T-helper 22 cell (primary cell): ENCODE data around the gene STRA6.

Source experiments
- DNase-seq: peaks from one replicate; pipeline ENCODE4 v3.0.0-alpha.2; 2020; ENCODE audit warnings: low read depth

Gene STRA6

DNA sequence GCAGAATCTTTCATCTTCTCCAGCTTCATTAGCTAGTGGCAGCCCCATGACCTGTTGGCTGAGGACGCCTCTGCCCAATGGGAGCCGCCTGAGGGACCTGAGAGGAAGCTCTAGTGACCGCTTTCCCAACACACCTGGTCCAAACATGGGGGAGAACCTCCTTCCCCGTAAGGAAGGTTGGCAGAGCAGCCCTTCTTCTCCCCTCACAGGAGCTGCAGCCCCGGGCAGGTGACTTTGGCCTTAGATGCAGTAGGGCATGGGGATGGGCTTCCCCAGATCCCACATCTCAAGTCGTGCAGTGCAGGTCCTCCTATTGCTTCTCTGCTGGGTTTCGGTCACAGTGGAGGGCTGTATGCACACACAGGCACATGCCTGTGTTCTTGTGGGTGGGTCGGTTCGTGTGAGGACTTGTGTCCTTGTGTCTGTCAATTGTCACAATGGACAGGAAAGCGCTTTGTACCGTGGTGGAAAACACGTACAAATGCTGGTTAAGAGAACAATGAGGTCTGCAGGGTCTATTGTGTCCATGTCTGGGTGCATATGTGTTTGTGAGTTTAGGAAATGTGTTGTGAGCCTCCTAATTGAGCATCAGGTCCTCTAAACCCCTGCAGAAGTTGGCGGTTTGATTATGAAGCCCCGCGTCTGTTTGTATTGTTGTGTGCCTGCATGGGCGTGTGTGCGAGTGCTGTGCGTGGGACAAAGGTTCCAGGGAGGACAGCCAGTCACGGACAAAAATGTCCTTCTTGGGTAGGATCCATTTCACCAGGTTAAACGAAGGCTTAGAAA lies 70.8 kb downstream of the STRA6 start:
- DNase-seq, result no peak

DNA sequence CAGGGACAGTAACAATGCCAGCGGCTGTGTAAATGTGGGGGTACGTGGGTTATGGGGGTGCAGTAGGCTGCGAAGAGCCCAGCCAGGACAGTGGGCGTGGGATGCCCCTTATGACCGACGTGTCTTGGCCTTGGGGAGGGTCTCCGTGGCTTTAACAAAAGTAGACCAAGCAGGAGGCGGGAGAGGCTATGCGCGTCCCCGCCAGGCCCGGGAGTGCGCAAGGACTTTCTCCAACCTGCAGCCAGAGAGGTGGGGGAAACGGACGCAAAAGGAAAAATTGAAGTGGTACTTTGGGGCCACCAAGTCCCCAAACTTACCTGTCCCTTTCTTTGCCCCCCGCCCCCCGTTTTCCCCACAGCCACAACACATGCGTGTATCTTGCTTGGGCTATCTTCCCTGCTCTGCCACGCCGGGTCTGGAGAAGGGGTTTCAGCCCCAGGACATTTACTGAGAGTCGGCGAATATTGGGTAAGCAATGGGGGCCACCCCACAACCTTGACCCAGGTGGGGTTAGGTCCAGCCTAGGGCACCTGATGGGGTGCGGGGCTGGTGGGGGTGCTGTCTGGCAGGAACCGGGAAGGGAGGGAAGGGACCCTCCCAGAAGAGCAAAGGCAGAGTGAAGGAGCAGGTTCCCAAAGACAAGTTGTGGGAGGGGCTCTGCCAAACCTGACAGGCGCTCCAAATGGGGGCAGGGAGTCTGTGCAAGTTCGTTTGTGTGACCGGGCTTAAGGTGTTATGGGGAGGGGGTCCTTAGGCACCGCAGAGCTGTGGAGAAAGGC lies 71.5 kb downstream of the STRA6 start:
- no peak for DNase-seq

DNA sequence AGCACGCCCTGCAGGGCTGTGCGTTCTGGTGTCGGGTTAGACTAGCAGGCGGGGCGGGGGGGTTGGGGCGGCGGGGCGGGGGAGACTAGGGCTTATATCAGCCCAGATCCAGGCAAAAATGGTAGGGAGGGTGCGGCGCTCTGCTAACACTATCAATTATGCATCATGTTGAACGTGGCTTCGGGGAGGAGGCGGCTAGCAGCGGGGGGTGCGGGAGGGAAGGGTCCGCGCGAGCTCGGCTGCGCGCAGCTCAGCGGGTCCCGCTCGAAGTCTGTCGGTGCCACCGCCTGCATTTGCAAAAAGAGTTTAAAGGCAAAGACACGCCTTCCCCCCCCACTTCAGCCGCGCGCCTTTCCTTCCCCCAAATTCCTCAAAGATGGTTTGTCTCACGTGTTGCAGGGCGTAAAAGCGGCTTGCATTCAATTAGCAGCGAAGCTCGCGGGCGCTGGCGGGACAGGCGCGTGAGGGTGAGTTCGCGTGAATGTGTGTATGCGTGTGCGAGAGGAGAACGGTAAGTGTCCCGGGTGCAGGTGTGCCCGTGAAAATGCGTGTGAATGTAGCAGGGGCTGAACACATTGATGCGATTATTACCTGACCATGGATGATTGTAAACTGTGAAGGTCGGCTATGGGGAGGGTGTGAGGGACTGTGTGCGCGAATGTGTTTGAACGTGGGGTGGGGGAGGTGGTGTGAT lies 72.3 kb downstream of the STRA6 start, which contains the start of gene ISLR2:
TSS of gene ISLR2 (plus strand) at position 432 of the 694 bp plus-strand sequence. CDS start 2,169 bp downstream, outside the sequence.
- no peak for DNase-seq

DNA sequence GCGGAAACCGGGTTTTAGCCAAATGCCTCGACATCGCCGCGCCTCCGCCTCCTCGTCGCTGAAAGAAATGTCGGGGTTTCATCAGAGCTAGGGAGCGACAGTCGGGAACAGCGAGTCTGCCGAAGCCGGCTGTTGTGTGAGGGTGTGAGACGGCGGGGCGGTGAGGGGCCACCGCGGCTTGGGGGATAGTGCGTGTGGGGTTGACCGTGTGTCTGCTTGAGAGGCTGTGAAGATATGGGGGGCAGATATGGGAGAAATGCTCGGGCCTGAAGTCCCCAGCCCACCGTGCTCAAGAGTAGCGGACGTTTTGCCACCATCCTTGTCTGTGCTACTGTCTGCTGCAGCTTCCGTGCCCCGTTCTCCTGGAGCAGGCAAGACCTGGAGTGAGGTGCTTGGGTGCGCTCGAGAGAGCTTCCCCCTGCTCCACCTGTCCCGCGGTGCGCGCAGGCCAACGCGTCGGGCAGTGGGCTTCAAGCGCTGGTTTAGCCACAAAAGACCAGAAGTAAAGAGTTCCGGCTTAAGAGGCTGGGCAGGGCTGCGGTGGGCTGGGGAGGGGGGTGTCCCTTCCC lies 72.9 kb downstream of the STRA6 start:
- DNase-seq, result no peak
